LNCaP clone FGC (cell line): ENCODE data around the gene PRELID3B.

ENCODE experiments used
- DNase-seq: peaks from one replicate; pipeline ENCODE4 v3.0.0-alpha.2; 2011; ENCODE audit warnings: low read depth
- H3K4me3 ChIP-seq: 2 replicates; pipeline ENCODE4 v1.5.1; 2011; ENCODE audit warnings: mild to moderate bottlenecking, low read depth, low read length, control low read depth
- TF ChIP-seq, protein P1 (sequence below): IDR thresholded peaks from 2 replicates; pipeline ENCODE4 v1.5.1; 2012; ENCODE audit warnings: mild to moderate bottlenecking; ENCODE audit not compliant: control insufficient read depth, insufficient read depth; ENCODE audit errors: extremely low read depth

PRELID3B gene

GRCh38 chr20:59042151-59042795 lies at the start of gene PRELID3B:
Gene PRELID3B, minus strand, starts transcription at chr20:59042786. Its CDS starts 56 bp downstream, at chr20:59042730.
- DNase-seq = no peak
- peak within 1 kb of the TSS; percentile 86 for H3K4me3 ChIP-seq
- TF ChIP-seq, protein P1, sequence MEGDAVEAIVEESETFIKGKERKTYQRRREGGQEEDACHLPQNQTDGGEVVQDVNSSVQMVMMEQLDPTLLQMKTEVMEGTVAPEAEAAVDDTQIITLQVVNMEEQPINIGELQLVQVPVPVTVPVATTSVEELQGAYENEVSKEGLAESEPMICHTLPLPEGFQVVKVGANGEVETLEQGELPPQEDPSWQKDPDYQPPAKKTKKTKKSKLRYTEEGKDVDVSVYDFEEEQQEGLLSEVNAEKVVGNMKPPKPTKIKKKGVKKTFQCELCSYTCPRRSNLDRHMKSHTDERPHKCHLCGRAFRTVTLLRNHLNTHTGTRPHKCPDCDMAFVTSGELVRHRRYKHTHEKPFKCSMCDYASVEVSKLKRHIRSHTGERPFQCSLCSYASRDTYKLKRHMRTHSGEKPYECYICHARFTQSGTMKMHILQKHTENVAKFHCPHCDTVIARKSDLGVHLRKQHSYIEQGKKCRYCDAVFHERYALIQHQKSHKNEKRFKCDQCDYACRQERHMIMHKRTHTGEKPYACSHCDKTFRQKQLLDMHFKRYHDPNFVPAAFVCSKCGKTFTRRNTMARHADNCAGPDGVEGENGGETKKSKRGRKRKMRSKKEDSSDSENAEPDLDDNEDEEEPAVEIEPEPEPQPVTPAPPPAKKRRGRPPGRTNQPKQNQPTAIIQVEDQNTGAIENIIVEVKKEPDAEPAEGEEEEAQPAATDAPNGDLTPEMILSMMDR = no peak

DNA sequence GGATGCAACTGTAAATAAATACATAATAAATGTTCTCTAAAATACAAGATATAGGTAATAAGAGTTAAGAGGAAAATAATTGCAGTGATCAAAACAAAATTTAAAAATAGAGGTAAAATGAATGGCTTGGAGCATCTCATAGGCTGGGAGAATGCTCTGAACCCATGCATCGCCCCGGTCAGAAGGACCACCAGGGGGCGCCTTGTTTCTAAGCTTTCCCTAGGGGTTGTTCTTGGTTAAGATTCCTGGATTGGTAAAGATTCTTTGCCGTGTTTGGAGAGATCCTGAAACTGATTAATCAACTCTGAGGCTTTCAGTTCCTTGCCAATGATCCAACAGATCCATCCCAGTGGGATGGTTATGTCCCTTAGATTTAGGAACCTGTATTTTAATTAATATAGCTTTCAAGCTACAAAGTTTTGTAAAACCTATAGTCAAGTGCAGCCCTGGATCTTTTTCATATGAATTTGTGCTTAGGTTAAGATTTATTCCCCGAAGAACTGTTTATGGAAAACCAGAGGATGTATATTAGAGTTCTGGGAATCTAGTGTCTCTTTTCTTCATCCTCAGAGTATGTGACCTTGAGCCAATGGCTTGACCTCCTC lies 45.3 kb upstream of the PRELID3B start:
- H3K4me3 ChIP-seq = no peak overlapping the region
- no peak for DNase-seq
- TF ChIP-seq, protein P1 = peak; percentile 83

GRCh38 chr20:59086923-59087322 lies 44.3 kb upstream of the PRELID3B start:
- TF ChIP-seq, protein P1 = no peak
- H3K4me3 ChIP-seq = no peak overlapping the region
- DNase-seq = no peak

DNA sequence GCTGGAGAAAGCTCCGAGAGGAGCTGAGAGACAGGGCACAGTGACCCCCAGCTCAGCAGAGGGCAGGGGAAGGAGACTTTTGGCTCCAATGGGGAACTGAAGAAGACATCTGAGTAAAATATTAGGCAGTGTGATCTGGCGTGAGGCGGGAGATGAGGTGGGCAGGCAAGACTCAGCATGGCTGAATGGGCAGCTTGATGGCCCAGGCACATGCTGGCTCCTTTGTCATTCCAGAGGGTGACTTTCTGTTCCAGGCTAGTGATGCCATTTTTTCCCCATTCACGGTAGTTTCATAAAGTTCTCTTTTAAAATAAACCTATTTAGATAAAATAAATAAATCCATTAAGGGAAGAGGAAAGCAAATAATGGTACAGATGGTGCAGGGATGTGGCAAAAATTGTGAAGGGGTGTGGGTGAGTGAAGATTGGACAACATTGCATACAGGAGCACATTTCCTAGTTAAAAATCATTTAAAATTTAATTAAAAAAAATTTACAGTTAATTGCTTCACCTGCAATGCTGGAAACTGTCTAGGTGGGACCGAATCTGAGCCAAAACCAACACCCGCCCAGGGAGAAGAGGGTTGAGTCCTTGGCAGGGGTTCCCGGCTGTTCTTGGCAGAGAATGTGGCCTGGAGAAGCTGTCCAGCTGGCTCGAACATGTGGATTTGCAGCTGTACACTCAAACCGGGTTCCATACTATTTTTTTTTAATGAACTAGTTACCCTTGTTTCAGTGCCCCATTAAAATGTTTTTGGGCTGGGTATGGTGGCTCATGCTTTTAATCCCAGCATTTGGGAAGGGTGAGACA lies 41.7 kb upstream of the PRELID3B start:
- H3K4me3 ChIP-seq = no peak overlapping the region
- TF ChIP-seq, protein P1 = no peak
- no peak for DNase-seq

DNA sequence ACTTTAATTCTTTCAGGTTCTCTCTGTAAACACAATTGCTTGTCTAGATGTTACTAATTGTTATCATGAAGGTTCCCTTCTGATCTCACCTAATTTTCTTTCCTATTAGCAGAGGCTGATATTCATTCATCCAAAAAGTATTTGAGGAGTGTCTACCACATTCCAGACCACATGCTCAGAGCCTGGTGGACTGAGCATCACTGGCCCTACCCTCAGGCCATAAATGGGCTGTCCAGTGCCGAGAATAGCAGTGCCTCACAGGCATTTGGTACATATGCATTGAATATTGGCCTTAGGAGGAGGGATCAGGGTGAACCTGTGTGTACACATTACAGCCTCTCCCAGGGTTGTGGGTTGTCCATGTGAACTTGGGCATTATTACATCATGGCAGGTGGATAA lies 40.4 kb upstream of the PRELID3B start:
- no peak overlapping the region for H3K4me3 ChIP-seq
- DNase-seq = no peak
- TF ChIP-seq, protein P1 = no peak

GRCh38 chr20:59082077-59082740 lies 39.6 kb upstream of the PRELID3B start:
- TF ChIP-seq, protein P1 = no peak
- no peak overlapping the region for H3K4me3 ChIP-seq
- DNase-seq = no peak
